ENCODE data around the gene GUCY2D. TPM values are rescaled to one million over a fixed set of nuclear protein-coding genes. Genes with fewer than 3 reads are reported as not detected.

Gene GUCY2D
- total and polyA plus RNA-seq, 8 donors = 0.25 TPM; not detected in 7

DNA sequence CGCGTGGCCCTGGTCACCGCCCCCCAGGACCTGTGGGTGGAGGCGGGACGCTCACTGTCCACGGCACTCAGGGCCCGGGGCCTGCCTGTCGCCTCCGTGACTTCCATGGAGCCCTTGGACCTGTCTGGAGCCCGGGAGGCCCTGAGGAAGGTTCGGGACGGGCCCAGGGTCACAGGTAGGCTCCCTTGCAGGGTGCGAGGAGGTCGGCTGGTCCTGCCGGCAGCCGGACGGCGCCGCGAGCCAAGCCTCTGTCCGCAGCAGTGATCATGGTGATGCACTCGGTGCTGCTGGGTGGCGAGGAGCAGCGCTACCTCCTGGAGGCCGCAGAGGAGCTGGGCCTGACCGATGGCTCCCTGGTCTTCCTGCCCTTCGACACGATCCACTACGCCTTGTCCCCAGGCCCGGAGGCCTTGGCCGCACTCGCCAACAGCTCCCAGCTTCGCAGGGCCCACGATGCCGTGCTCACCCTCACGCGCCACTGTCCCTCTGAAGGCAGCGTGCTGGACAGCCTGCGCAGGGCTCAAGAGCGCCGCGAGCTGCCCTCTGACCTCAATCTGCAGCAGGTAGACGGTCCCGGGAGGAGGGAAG, 1.3 kb downstream of the GUCY2D start:
- intact Hi-C loops (cut with DNase I; ENCODE audit: low total_unique reads) = no loop called here
- no peak for DNase-seq
- 46 to 61% (median 48%) methylated on average over 33 to 44 of the region's 44 CpGs for WGBS, 5 donors
- Histone ChIP-seq H3K36me3 (no peaks in the 10 kb centered on the region), H3K9me3 (no peaks in the 10 kb centered on the region), H3K27ac (no peak overlapping the region), H3K4me3 (peak overlapping the region in 3 of 4 donors; percentile 31 to 46 (median 33)), H3K27me3 (peaks cover 16 to 85% (median 32%) of the 10 kb centered on the region in 3 donors), H3K4me1 (peaks cover 18 to 23% (median 19%) of the 10 kb centered on the region in 4 donors)
- TF ChIP-seq EP300 (IDR thresholded peaks at IDR 0.05) = no peak
- no peak for TF ChIP-seq POLR2AphosphoS5 (IDR thresholded peaks at IDR 0.05)
- TF ChIP-seq, protein P1, sequence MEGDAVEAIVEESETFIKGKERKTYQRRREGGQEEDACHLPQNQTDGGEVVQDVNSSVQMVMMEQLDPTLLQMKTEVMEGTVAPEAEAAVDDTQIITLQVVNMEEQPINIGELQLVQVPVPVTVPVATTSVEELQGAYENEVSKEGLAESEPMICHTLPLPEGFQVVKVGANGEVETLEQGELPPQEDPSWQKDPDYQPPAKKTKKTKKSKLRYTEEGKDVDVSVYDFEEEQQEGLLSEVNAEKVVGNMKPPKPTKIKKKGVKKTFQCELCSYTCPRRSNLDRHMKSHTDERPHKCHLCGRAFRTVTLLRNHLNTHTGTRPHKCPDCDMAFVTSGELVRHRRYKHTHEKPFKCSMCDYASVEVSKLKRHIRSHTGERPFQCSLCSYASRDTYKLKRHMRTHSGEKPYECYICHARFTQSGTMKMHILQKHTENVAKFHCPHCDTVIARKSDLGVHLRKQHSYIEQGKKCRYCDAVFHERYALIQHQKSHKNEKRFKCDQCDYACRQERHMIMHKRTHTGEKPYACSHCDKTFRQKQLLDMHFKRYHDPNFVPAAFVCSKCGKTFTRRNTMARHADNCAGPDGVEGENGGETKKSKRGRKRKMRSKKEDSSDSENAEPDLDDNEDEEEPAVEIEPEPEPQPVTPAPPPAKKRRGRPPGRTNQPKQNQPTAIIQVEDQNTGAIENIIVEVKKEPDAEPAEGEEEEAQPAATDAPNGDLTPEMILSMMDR (IDR thresholded peaks at IDR 0.05) = no peak
- no peak for TF ChIP-seq POLR2A (IDR thresholded peaks at IDR 0.05)

GRCh38 chr17:8004899-8005298, 2.5 kb downstream of the GUCY2D start:
- intact Hi-C loops (cut with DNase I; ENCODE audit: low total_unique reads) = no loop called here
- Histone ChIP-seq H3K27me3 (peaks cover 16 to 76% (median 29%) of the 10 kb centered on the region in 3 donors), H3K4me3 (no peak overlapping the region), H3K4me1 (peaks cover 18 to 23% (median 19%) of the 10 kb centered on the region in 4 donors), H3K9me3 (no peaks in the 10 kb centered on the region), H3K27ac (no peak overlapping the region), H3K36me3 (no peaks in the 10 kb centered on the region)
- 85 to 100% (median 94%) methylated on average over 6 of the region's 6 CpGs for WGBS, 5 donors
- TF ChIP-seq, protein P1 (IDR thresholded peaks at IDR 0.05) = no peak
- TF ChIP-seq POLR2A (IDR thresholded peaks at IDR 0.05) = no peak
- no peak for TF ChIP-seq EP300 (IDR thresholded peaks at IDR 0.05)
- TF ChIP-seq POLR2AphosphoS5 (IDR thresholded peaks at IDR 0.05) = no peak
- DNase-seq = no peak

DNA sequence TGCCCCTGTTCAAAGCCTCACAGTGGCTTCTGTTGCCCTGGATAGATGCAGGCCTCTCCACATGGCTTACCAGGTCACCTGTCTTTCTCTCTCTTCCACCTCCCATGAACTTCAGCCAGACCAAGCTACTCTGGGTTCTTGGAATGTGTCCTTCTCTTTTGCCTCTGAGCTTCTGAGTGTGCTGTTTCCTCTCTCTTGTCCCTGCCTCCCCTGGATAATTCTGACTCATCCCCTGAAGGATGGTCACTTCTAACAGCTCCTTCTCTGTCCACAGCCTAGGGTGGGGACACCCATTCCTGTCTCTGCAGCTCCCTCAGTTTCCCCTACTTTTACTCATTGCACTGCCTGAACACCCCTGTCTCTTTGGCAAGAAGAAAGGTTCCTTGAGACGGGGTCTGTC, 2.9 kb downstream of the GUCY2D start:
- Histone ChIP-seq H3K27me3 (peaks cover 16 to 73% (median 29%) of the 10 kb centered on the region in 3 donors), H3K36me3 (no peaks in the 10 kb centered on the region), H3K9me3 (no peaks in the 10 kb centered on the region), H3K4me3 (no peak overlapping the region), H3K27ac (no peak overlapping the region), H3K4me1 (peaks cover 18 to 23% (median 19%) of the 10 kb centered on the region in 4 donors)
- DNase-seq = no peak
- WGBS, 5 donors = 81 to 94% (median 90%) methylated on average over 1 of the region's 1 CpG
- intact Hi-C loops (cut with DNase I; ENCODE audit: low total_unique reads) = no loop called here
- no peak for TF ChIP-seq POLR2AphosphoS5 (IDR thresholded peaks at IDR 0.05)
- no peak for TF ChIP-seq POLR2A (IDR thresholded peaks at IDR 0.05)
- TF ChIP-seq, protein P1 (IDR thresholded peaks at IDR 0.05) = no peak
- TF ChIP-seq EP300 (IDR thresholded peaks at IDR 0.05) = no peak

DNA sequence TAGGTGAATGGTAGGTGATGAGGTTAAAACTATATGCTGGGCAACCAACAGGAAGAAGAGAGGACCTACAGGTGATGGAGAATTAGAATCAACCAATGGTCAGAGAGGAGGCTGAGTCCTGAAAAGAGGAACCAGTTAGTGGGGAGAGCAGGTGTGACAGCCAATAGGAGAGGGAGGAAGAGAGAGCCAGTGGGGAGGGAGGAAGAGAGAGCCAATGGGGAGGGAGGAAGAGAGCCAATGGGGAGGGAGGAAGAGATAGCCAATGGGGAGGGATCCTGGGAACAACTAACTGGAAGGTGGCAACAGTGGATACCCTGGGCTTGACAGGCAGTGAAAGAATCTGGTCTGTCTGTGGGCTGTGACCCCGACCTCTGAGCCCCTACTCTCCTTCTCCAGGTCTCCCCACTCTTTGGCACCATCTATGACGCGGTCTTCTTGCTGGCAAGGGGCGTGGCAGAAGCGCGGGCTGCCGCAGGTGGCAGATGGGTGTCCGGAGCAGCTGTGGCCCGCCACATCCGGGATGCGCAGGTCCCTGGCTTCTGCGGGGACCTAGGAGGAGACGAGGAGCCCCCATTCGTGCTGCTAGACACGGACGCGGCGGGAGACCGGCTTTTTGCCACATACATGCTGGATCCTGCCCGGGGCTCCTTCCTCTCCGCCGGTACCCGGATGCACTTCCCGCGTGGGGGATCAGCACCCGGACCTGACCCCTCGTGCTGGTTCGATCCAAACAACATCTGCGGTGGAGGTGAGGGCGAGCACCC, 3.7 kb downstream of the GUCY2D start:
- Histone ChIP-seq H3K36me3 (no peaks in the 10 kb centered on the region), H3K27ac (no peak overlapping the region), H3K9me3 (no peaks in the 10 kb centered on the region), H3K4me1 (peaks cover 17 to 19% (median 18%) of the 10 kb centered on the region in 4 donors), H3K4me3 (no peak overlapping the region), H3K27me3 (peaks cover 16 to 65% (median 29%) of the 10 kb centered on the region in 3 donors)
- no peak for DNase-seq
- intact Hi-C loops (cut with DNase I; ENCODE audit: low total_unique reads) = no loop called here
- TF ChIP-seq POLR2AphosphoS5 (IDR thresholded peaks at IDR 0.05) = no peak
- TF ChIP-seq EP300 (IDR thresholded peaks at IDR 0.05) = no peak
- WGBS, 5 donors = 92 to 96% (median 94%) methylated on average over 21 to 30 of the region's 30 CpGs

Measured in stomach (tissue), 9 donors.